AG04450 (cell line): ENCODE results near the gene TMED10. TPM values are rescaled to one million over a fixed set of nuclear protein-coding genes. Genes with fewer than 3 reads are reported as not detected.
"Not testable (repeated sequence)": the region's sequence is repeated elsewhere in the genome, so short reads cannot be mapped to it uniquely, and the experiment has no call there.

Source experiments
- CTCF ChIA-PET: fragments of 300-600, 350-600 bp; formaldehyde crosslinking; extraction: SDS; loops from one replicate; lab custom pipeline; 2022; ENCODE audit warnings: antibody characterized with exemption, inconsistent platforms; lab: Charles Lee
- POLR2A ChIA-PET: fragments of 350-600 bp; formaldehyde crosslinking; extraction: SDS; loops from one replicate; lab custom pipeline; 2021; ENCODE audit warnings: antibody characterized with exemption, inconsistent platforms; lab: Yijun Ruan, JAX
- DNase-seq: peaks from one replicate; pipeline ENCODE4 v3.0.0-alpha.2; 2011; ENCODE audit warnings: low read depth, low spot score
- H3K27ac ChIP-seq: one replicate; pipeline ENCODE4 v1.5.1; 2012; ENCODE audit warnings: low read depth, low read length, control low read depth
- H3K27me3 ChIP-seq: one replicate; pipeline ENCODE4 v1.6.0; 2012; ENCODE audit warnings: low read length; ENCODE audit not compliant: control insufficient read depth, insufficient read depth
- H3K4me3 ChIP-seq: 2 replicates; pipeline ENCODE4 v1.5.1; 2011; ENCODE audit warnings: mild to moderate bottlenecking, low read depth, low read length, control low read depth
- H3K9me3 ChIP-seq: 2 replicates; pipeline ENCODE4 v1.5.1; 2012; ENCODE audit warnings: low read length; ENCODE audit not compliant: control insufficient read depth, insufficient read depth
- CTCF ChIP-seq: IDR thresholded peaks from 2 replicates; pipeline ENCODE4 v1.5.1; 2011; ENCODE audit warnings: low read depth, low read length, control low read depth, inconsistent platforms
- polyA plus RNA-seq: library from polyadenylated mRNA; depleted of rRNA; stranded (reverse); fragments of >200 nt; gene quantifications from 2 replicates; pipeline ENCODE4 v1.2.3, GENCODE V29; 2011

The TMED10 gene
- polyA plus RNA-seq, 1 experiment, result 414 TPM

DNA sequence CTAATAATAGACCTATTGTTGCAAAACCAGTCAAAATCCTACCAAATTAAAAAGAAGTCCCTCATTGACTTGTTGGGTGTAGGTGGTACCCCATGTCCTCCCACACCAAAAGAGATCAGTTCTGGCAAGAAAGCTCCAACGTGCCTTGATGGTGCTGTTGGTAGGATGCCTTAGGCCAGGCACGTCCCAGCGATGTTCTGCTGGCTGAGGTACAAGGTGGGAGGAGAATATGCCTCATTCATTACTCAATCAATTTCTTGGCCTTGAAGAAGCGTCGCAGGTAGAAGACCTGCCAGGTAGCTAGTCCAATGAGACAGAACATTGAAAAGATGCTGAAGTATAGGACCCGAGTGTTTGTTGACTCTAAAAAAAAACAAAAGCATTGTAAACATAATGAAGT, 41.8 kb downstream of the TMED10 start:
- Histone ChIP-seq H3K27ac (no peak overlapping the region), H3K9me3 (no peaks in the 10 kb centered on the region), H3K4me3 (no peak overlapping the region), H3K27me3 (no peaks in the 10 kb centered on the region)
- ChIA-PET POLR2A (no interaction called here), CTCF (interaction anchor here (1.3 to 1.5 kb wide), 2 partner anchors 162 to 169 kb away, joined by 4 to 9 read pairs; no protein-coding TSS in a partner anchor)
- no peak for DNase-seq
- no peak for TF ChIP-seq CTCF

DNA sequence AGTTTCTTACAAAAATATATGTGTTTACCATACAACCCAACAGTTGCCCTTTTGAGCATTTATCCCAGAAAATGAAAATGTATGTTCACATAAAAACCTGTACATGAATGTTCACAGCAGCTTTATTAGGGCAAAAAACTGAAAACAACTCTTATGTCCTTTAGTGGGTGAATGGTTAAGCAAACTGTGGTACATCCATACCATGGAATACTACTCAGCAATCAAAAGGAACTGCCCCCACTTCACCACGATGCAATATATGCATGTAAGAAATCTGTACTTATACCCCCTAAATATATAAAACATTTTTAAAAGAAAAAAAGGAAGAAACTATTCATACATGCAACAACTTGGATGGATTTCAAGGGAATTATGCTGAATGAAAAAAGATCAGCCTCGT, 42.8 kb downstream of the TMED10 start:
- no peak for DNase-seq
- Histone ChIP-seq H3K9me3 (no peaks in the 10 kb centered on the region), H3K27ac (no peak overlapping the region), H3K4me3 (no peak overlapping the region), H3K27me3 (no peaks in the 10 kb centered on the region)
- POLR2A ChIA-PET, result no interaction called here
- CTCF ChIA-PET, result interaction anchor here (1.3 to 1.5 kb wide), 2 partner anchors 163 to 170 kb away, joined by 4 to 9 read pairs; no protein-coding TSS in a partner anchor
- TF ChIP-seq CTCF, result no peak

- Histone ChIP-seq H3K9me3 (no peaks in the 10 kb centered on the region), H3K4me3 (no peak overlapping the region), H3K27ac (no peak overlapping the region), H3K27me3 (no peaks in the 10 kb centered on the region)
- ChIA-PET CTCF (interaction anchor here (0.7 to 5.1 kb wide), 9 partner anchors 11 to 356 kb away, joined by 3 to 90 read pairs (median 5); no protein-coding TSS in a partner anchor), POLR2A (interaction anchor here (0.6 kb wide), 1 partner anchor 173 kb away, joined by 5 read pairs; no protein-coding TSS in a partner anchor)
- no peak for DNase-seq
- peak; percentile 78 for TF ChIP-seq CTCF
Measured at GRCh38 chr14:75132382-75133086, 43.9 kb downstream of the TMED10 start.

DNA sequence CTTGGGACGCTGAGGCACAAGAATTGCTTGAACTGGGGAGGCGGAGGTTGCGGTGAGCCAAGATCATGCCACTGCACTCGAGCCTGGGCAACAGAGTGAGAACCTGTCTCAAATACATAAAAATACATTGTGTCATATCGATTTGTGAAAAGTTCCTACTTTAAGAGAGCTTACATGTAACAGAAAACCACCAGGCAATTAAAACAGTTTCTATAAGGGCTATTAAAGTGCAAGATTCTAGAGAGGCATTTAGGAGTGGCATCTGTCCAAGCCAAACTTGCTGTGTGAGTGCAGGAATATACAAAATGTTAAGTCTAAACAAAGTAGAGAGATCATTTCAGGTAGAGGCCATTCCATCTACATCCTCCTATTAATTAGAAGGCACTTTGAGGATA, 47.8 kb downstream of the TMED10 start:
- TF ChIP-seq CTCF, result no peak
- Histone ChIP-seq H3K9me3 (no peaks in the 10 kb centered on the region), H3K4me3 (no peak overlapping the region), H3K27me3 (no peaks in the 10 kb centered on the region), H3K27ac (no peak overlapping the region)
- no peak for DNase-seq
- ChIA-PET POLR2A (interaction anchor here (0.7 to 1.5 kb wide), 2 partner anchors 165 to 527 kb away, joined by 3 to 4 read pairs; no protein-coding TSS in a partner anchor), CTCF (interaction anchor here (0.6 to 5.1 kb wide), 4 partner anchors 161 to 174 kb away, joined by 3 to 90 read pairs (median 7); no protein-coding TSS in a partner anchor)

GRCh38 chr14:75127903-75128595, 48.4 kb downstream of the TMED10 start:
- Histone ChIP-seq H3K27me3 (no peaks in the 10 kb centered on the region), H3K4me3 (peak overlapping the region; percentile 72), H3K9me3 (no peaks in the 10 kb centered on the region), H3K27ac (no peak overlapping the region)
- POLR2A ChIA-PET, result interaction anchor here (0.7 to 2.0 kb wide), 2 partner anchors 166 to 528 kb away, joined by 4 to 7 read pairs; no protein-coding TSS in a partner anchor
- TF ChIP-seq CTCF, result no peak
- CTCF ChIA-PET, result interaction anchor here (0.6 to 5.1 kb wide), 4 partner anchors 161 to 175 kb away, joined by 3 to 90 read pairs (median 7); no protein-coding TSS in a partner anchor
- DNase-seq, result no peak

DNA sequence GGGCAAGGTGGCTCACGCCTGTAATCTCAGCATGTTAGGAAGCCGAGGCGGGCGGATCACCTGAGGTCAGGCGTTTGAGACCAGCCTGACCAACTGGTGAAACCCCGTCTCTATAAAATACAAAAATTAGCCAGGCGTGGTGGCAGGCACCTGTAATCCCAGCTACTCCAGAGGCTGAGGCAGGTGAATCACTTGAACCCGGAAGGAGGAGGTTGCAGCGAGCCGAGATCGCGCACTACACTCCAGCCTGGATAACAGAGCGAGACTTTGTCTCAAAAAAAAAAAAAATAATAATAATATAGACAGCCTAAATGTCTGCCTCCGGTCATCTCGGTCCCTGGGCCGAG, 49.0 kb downstream of the TMED10 start:
- ChIA-PET POLR2A (interaction anchor here (0.6 to 2.0 kb wide), 6 partner anchors 163 to 321 kb away, joined by 3 to 7 read pairs (median 3); no protein-coding TSS in a partner anchor), CTCF (interaction anchor here (0.6 to 5.1 kb wide), 4 partner anchors 170 to 243 kb away, joined by 3 to 90 read pairs (median 6); no protein-coding TSS in a partner anchor)
- not testable (repeated sequence) for DNase-seq

More for the DNA sequence above, 49.0 kb downstream of the TMED10 start:
- H3K9me3 ChIP-seq, H3K27me3 ChIP-seq: not testable (repeated sequence)
- peak overlapping the region; percentile 66 for H3K27ac ChIP-seq
- peak overlapping the region; percentile 72 for H3K4me3 ChIP-seq
